GM19193 (cell line): Measurements from ENCODE around the gene CDC73.

Experiments used
- POLR2A ChIP-seq: IDR thresholded peaks from 4 replicates; pipeline ENCODE4 v1.6.1; 2011; ENCODE audit not compliant: insufficient read depth, insufficient read length; ENCODE audit errors: extremely low read depth

Gene CDC73

DNA sequence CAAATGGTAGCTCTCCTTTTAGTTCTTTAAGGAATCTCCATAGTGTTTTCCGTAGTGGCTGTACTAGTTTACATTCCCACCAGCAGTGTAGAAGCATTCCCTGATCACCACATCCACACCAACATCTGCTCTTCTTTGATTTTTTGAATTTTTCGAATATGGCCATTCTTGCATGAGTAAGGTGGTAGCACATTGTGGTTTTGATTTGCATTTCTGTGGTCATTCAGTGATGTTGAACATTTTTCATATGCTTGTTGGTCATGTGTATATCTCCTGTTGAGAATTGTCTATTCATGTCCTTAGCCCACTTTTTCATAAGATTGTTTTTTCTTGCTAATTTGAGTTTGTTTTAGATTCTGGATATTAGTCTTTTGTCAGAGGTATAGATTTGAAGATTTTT, 149.2 kb downstream of the CDC73 start:
- no peak for TF ChIP-seq POLR2A

DNA sequence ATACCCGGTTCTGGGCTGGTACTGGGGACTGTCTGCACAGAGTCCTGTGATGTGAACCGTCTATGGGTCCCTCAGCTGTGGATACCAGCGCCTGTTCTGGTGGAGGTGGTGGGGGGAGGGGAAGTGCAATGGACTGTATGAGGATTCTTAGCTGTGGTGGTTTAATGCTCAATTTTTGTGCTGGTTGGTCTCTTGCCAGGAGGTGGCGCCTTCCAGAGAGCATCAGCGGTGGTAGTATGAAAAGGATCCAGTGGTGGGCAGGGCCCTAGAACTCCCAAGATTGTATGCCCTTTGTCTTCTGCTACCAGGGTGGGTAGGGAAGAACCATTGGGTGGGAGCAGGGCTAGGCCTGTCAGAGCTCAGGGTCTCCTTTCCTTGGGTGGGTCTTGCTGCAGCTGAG, 153.9 kb downstream of the CDC73 start:
- TF ChIP-seq POLR2A, result no peak

DNA sequence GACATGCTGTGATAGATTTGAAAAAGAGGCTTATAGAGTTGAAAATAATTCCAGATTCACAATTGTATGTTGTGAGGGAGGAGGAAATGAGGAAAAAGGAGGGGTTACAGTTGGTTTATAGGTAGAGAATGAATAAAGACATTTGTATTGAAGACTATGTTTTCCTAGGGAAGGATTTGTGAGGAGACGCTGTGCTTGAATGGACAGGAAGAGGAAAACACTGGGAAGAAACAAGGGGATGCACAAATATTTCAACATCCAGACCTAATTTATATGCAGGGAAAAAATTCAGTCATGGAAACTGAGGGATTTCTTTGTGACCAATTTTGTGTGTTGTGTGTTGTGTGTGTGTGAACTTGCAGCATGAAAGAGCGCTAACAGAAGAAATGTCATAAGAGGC, 157.1 kb downstream of the CDC73 start:
- TF ChIP-seq POLR2A, result no peak

DNA sequence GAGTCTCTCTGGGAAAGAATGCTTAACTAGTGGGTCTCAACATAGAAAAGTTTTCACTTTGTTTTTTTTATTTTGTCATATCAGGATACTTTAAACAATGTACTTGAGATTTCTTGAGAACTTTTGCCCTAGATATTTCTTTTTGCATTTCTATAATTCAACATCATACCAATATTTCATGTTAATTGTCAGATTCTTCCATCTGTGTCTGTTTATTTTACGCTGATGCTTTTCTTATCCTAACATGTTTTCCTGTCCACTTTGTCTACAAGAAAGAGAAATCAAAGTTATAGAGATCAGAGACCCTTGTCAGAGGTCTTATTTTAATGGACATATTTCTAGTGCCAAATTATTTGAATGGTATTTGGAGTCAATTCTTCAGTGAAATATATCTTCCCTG, 160.1 kb downstream of the CDC73 start:
- TF ChIP-seq POLR2A, result no peak

DNA sequence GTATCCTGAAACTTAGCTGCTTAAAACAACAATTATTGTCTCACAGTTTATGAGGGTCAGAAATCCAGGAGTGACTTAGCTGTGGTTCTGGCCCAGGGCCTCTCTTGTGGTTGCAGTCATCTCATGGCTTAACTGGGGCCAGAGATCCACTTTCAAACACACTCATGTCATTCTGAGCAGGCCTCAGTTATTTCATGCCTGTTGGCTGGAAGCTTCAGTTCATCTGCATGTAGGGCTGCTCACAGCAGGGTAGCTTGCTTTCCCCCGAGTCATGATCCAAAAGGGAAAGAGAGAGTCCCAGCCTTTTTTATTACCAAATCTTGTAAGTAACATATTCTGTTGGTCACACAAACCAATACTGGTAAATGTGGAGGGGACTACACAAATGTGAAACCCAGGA, 161.2 kb downstream of the CDC73 start:
- no peak for TF ChIP-seq POLR2A

DNA sequence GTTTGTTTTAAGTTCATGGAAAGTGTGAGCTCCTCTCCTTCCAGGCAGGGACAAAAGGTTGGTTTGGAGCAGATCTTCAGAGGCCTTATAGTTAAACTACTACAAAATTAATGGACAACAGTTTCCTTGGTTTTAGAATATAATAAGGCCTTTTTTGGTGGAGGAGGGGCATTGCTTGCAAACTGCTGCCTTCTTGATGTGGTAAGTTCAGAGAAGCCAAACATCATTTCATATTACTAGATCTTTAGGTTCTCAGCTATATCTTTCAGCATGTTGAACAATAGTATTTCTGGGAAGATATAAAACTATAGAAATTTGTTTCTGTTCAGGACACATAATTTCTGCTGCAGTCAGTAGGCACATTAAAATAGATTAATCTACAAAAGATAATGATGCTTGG, 162.4 kb downstream of the CDC73 start:
- no peak for TF ChIP-seq POLR2A

DNA sequence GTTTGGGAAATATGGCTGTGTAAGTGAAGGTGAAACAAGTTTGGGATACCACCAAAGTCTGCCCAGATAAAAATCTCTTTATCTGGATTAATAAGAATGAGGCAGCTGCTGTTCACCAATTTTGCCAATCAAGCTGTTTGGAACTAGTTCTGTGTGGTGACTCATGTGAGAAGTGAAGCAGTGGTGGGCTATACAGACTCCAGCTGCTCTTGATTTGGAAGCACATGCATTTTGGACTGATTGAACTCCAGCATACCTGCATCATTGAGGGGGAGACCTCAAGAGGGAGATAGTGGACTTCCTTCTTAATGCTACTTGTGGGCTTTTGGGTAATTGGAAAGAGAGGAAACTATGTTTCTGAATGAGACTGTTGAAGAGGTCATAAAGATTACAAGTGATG, 163.8 kb downstream of the CDC73 start:
- TF ChIP-seq POLR2A, result no peak

DNA sequence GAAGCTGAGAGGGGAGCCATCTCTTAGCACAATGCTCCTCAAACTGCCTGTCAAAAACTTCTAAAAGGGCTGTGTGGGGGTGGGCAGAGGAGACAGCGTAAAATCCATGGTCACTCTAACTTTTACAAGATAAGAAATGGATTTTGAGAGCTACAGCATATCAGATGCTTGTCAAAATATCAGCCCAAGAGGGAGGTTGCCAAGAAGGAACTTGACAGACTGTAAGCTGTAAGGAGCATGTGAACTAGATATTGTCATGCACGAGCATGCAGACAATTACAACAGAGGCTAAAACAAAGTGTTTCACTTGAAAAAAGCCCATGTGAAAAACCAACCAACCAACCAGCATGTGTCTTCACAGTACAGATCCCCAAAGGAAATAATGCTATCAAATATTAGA, 171.9 kb downstream of the CDC73 start:
- TF ChIP-seq POLR2A, result no peak

DNA sequence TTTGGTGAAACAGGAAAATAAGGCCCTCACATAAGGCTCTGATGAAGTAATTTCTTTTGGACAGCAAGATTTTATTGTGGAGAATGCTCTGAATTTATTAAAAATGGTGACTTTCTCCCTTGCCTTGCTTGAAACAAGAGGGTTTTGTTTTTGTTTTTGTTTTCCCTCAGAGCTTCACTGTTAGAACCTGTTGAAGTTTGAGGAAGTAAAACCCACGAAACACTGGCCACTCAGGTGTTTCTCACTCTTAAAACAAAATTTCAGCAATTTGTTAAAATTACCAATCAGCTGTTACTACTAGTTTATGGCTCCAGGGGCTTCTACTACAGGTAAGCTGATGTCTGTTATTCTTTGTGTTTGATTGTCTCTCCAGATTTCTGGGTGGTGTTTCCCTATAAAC, 177.2 kb downstream of the CDC73 start:
- TF ChIP-seq POLR2A, result no peak

DNA sequence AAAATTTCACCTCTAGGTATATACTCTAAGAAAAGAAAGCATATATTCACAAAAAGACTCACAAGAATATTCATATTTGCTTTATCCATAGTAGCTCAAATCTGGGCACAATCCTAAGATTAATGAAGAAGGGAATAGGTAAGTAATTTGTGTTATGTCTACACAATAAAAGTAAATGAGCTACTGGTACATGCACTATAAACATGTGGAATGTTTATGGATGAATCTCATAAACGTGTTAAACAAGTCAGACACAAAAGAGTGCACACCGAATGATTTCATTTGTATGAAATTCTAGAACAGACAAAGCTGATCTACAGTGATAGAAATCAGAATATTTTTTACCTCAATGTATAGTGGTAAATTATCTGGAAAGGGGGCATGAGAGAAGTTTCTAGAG, 179.9 kb downstream of the CDC73 start:
- no peak for TF ChIP-seq POLR2A

DNA sequence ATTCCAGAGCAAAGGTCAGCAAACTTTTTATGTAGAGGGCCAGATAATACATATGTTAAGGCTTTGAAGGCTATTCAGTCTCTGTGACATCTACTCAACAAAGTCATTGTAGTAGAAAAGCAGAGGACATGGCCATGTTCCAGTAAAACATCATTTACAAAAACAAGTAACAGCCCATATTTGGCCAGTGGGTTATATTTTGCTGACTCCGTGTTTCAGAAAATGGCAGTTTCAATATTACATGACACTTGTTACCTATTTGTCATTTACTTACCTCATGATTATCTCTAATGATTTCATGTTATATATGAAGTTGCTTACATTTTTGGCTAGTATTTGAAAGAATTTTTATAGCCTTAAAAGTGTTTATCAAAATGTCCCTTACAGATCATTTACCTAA, 182.0 kb downstream of the CDC73 start:
- no peak for TF ChIP-seq POLR2A
